ENCODE measurements around the gene P3H2. TPM values are rescaled to one million over a fixed set of nuclear protein-coding genes. Genes with fewer than 3 reads are reported as not detected.

P3H2 gene
- total RNA-seq, 1 donor from 2014 or later: 21.9 TPM

DNA sequence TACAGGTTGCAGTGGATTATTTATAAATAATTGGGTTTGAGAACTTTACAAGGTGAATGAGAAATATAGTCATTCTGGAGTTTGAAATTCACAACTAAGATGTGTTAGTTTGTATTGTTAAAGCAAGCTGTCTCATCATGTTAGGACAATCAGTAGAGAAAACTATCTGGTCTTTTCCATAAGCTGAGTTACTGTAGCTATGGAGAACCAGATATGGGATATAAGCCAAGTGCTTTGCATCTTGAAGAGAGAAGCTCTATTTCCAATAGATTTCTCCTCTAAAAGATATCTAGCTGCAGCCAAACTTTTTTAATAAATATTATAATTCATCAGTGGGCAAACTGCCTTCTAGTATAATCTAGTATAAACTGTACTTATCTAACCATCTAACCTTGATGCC, 11.3 kb downstream of the P3H2 start:
- Mint-ChIP-seq H3K4me1 (ENCODE audit: low read depth) (peaks cover 51% of the 10 kb centered on the region), H3K4me3 (ENCODE audit: unreplicated experiment) (no peak overlapping the region), H3K9me3 (ENCODE audit: low read depth) (peaks cover 2% of the 10 kb centered on the region), H3K36me3 (ENCODE audit: low read depth) (peaks cover 2% of the 10 kb centered on the region), H3K27ac (ENCODE audit: unreplicated experiment) (peak overlapping the region; percentile 89), H3K27me3 (ENCODE audit: low read depth) (no peaks in the 10 kb centered on the region)
- TF ChIP-seq, protein P1, sequence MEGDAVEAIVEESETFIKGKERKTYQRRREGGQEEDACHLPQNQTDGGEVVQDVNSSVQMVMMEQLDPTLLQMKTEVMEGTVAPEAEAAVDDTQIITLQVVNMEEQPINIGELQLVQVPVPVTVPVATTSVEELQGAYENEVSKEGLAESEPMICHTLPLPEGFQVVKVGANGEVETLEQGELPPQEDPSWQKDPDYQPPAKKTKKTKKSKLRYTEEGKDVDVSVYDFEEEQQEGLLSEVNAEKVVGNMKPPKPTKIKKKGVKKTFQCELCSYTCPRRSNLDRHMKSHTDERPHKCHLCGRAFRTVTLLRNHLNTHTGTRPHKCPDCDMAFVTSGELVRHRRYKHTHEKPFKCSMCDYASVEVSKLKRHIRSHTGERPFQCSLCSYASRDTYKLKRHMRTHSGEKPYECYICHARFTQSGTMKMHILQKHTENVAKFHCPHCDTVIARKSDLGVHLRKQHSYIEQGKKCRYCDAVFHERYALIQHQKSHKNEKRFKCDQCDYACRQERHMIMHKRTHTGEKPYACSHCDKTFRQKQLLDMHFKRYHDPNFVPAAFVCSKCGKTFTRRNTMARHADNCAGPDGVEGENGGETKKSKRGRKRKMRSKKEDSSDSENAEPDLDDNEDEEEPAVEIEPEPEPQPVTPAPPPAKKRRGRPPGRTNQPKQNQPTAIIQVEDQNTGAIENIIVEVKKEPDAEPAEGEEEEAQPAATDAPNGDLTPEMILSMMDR (IDR thresholded peaks at IDR 0.05): no peak
- DNase-seq (ENCODE audit: low spot score): no peak

GRCh38 chr3:190108804-190109203, 11.9 kb downstream of the P3H2 start:
- peaks cover 2% of the 10 kb centered on the region for H3K9me3 Mint-ChIP-seq (ENCODE audit: low read depth)
- no peak for DNase-seq (ENCODE audit: low spot score)
- H3K4me3 Mint-ChIP-seq (ENCODE audit: unreplicated experiment): no peak overlapping the region
- peak overlapping the region; percentile 89 for H3K27ac Mint-ChIP-seq (ENCODE audit: unreplicated experiment)
- H3K27me3 Mint-ChIP-seq (ENCODE audit: low read depth): no peaks in the 10 kb centered on the region
- peaks cover 51% of the 10 kb centered on the region for H3K4me1 Mint-ChIP-seq (ENCODE audit: low read depth)
- H3K36me3 Mint-ChIP-seq (ENCODE audit: low read depth): peaks cover 1% of the 10 kb centered on the region
- TF ChIP-seq, protein P1 (IDR thresholded peaks at IDR 0.05): no peak

GRCh38 chr3:190105876-190106275, 14.8 kb downstream of the P3H2 start:
- Mint-ChIP-seq H3K36me3 (ENCODE audit: low read depth) (no peaks in the 10 kb centered on the region), H3K27ac (ENCODE audit: unreplicated experiment) (no peak overlapping the region), H3K4me3 (ENCODE audit: unreplicated experiment) (no peak overlapping the region), H3K4me1 (ENCODE audit: low read depth) (peaks cover 49% of the 10 kb centered on the region), H3K9me3 (ENCODE audit: low read depth) (no peaks in the 10 kb centered on the region), H3K27me3 (ENCODE audit: low read depth) (no peaks in the 10 kb centered on the region)
- TF ChIP-seq, protein P1 (IDR thresholded peaks at IDR 0.05): no peak
- DNase-seq (ENCODE audit: low spot score): no peak

- Mint-ChIP-seq H3K4me1 (ENCODE audit: low read depth) (peaks cover 63% of the 10 kb centered on the region), H3K27ac (ENCODE audit: unreplicated experiment) (peak overlapping the region; percentile 94), H3K36me3 (ENCODE audit: low read depth) (no peaks in the 10 kb centered on the region), H3K4me3 (ENCODE audit: unreplicated experiment) (peak overlapping the region; percentile 61), H3K9me3 (ENCODE audit: low read depth) (no peaks in the 10 kb centered on the region), H3K27me3 (ENCODE audit: low read depth) (no peaks in the 10 kb centered on the region)
- TF ChIP-seq, protein P1 (IDR thresholded peaks at IDR 0.05): no peak
- no peak for DNase-seq (ENCODE audit: low spot score)
These were observed 19.2 kb downstream of the P3H2 start for GRCh38 chr3:190101320-190102011.

DNA sequence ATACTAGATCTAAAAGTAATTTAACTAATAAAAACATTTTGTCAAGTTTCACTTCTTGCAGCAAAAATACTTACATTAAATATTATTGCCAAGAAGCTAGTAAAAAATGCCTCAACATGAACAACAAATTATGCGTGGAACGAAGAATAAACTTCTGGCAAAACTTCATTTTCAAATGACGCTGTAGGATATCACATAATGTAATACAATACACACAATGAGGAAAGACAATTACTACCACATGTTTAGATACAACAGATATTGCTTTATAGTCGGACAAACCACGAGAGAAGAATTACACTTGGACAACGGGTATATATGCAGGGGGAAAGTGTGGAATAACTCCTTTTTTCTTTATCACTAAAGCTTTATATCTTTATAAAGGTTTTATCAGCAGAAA, 21.6 kb downstream of the P3H2 start:
- H3K4me1 Mint-ChIP-seq (ENCODE audit: low read depth): peaks cover 69% of the 10 kb centered on the region
- DNase-seq (ENCODE audit: low spot score): no peak
- H3K27me3 Mint-ChIP-seq (ENCODE audit: low read depth): no peaks in the 10 kb centered on the region
- no peak overlapping the region for H3K4me3 Mint-ChIP-seq (ENCODE audit: unreplicated experiment)
- no peaks in the 10 kb centered on the region for H3K36me3 Mint-ChIP-seq (ENCODE audit: low read depth)
- peak overlapping the region; percentile 50 for H3K27ac Mint-ChIP-seq (ENCODE audit: unreplicated experiment)
- H3K9me3 Mint-ChIP-seq (ENCODE audit: low read depth): no peaks in the 10 kb centered on the region
- TF ChIP-seq, protein P1 (IDR thresholded peaks at IDR 0.05): no peak

Measured in chondrocyte (in vitro differentiated cells).